ENCODE data around the gene CCL25.

Gene CCL25

GRCh38 chr19:8109890-8110662 is 57.5 kb downstream of the CCL25 start:
- in situ Hi-C loops (cut with MboI; ENCODE audit: low sequenced_read_pairs, unreplicated experiment), result no loop called here
- TF ChIP-seq CTCF (IDR thresholded peaks at IDR 0.05; ENCODE audit: borderline replicate concordance, control extremely low read depth, extremely low read depth, insufficient read depth, missing control alignments), result no peak
- DNase-seq (ENCODE audit: low spot score), result no peak

- in situ Hi-C loops (cut with MboI; ENCODE audit: low sequenced_read_pairs, unreplicated experiment), result no loop called here
- TF ChIP-seq CTCF (IDR thresholded peaks at IDR 0.05; ENCODE audit: borderline replicate concordance, control extremely low read depth, extremely low read depth, insufficient read depth, missing control alignments), result no peak
- no peak for DNase-seq (ENCODE audit: low spot score)
Observed at GRCh38 chr19:8110931-8111330, 58.4 kb downstream of the CCL25 start.

- in situ Hi-C loops (cut with MboI; ENCODE audit: low sequenced_read_pairs, unreplicated experiment), result no loop called here
- DNase-seq (ENCODE audit: low spot score), result no peak
Observed at GRCh38 chr19:8111376-8111775, 58.8 kb downstream of the CCL25 start.

More at GRCh38 chr19:8111376-8111775, 58.8 kb downstream of the CCL25 start:
- TF ChIP-seq CTCF (IDR thresholded peaks at IDR 0.05; ENCODE audit: borderline replicate concordance, control extremely low read depth, extremely low read depth, insufficient read depth, missing control alignments), result no peak

Data from GM13976 (cell line).